H4 (cell line): ENCODE data around the gene ACKR3. TPM values are rescaled to one million over a fixed set of nuclear protein-coding genes. Genes with fewer than 3 reads are reported as not detected.

Source experiments
- DNase-seq: peaks from one replicate; pipeline ENCODE4 v3.0.0-alpha.2; 2015; ENCODE audit warnings: low spot score
- total RNA-seq: library from RNA; depleted of rRNA; stranded (reverse); fragments of >200 nt; shearing (Covaris generic); gene quantifications from 2 replicates; pipeline ENCODE4 v1.2.3, GENCODE V29; 2014

ACKR3 gene
- total RNA-seq, 1 experiment from 2014 or later: 1.0 TPM

GRCh38 chr2:236608710-236609109 lies 39.1 kb downstream of the ACKR3 start:
- DNase-seq: no peak

- DNase-seq: no peak
These were observed 41.6 kb downstream of the ACKR3 start for GRCh38 chr2:236610991-236611821.

GRCh38 chr2:236612737-236613136 lies 43.1 kb downstream of the ACKR3 start:
- DNase-seq: no peak

- DNase-seq: no peak
These were observed 44.0 kb downstream of the ACKR3 start for GRCh38 chr2:236613612-236614011.

- DNase-seq: no peak
These were observed 44.9 kb downstream of the ACKR3 start for GRCh38 chr2:236614551-236614950.

GRCh38 chr2:236616031-236616430 lies 46.4 kb downstream of the ACKR3 start:
- no peak for DNase-seq

- DNase-seq: no peak
These were observed 47.0 kb downstream of the ACKR3 start for GRCh38 chr2:236616624-236617023.

- no peak for DNase-seq
These were observed 47.7 kb downstream of the ACKR3 start for GRCh38 chr2:236617221-236617737.

GRCh38 chr2:236617796-236618195 lies 48.2 kb downstream of the ACKR3 start:
- DNase-seq: no peak

GRCh38 chr2:236618370-236618769 lies 48.7 kb downstream of the ACKR3 start:
- DNase-seq: no peak

GRCh38 chr2:236619910-236620612 lies 50.4 kb downstream of the ACKR3 start:
- no peak for DNase-seq

- DNase-seq: no peak
These were observed 52.2 kb downstream of the ACKR3 start for GRCh38 chr2:236621786-236622185.

GRCh38 chr2:236622201-236622600 lies 52.6 kb downstream of the ACKR3 start:
- no peak for DNase-seq

- no peak for DNase-seq
These were observed 53.0 kb downstream of the ACKR3 start for GRCh38 chr2:236622660-236623059.

- DNase-seq: no peak
These were observed 54.2 kb downstream of the ACKR3 start for GRCh38 chr2:236623816-236624215.

GRCh38 chr2:236625156-236625690 lies 55.6 kb downstream of the ACKR3 start:
- DNase-seq: no peak

GRCh38 chr2:236626391-236627150 lies 56.9 kb downstream of the ACKR3 start:
- no peak for DNase-seq

- DNase-seq: no peak
These were observed 57.6 kb downstream of the ACKR3 start for GRCh38 chr2:236627193-236627592.

GRCh38 chr2:236627841-236628240 lies 58.2 kb downstream of the ACKR3 start:
- no peak for DNase-seq

- DNase-seq: no peak
These were observed 58.8 kb downstream of the ACKR3 start for GRCh38 chr2:236628256-236628901.

- no peak for DNase-seq
These were observed 59.5 kb downstream of the ACKR3 start for GRCh38 chr2:236628981-236629605.
